ENCODE results near the gene PCSK2. TPM values are rescaled to one million over a fixed set of nuclear protein-coding genes. Genes with fewer than 3 reads are reported as not detected.
A peak's percentile ranks its signal among the peaks of the same experiment; 100 is the strongest.

Gene PCSK2
- total RNA-seq, 2 donors from 2014 or later = 1.4 to 1.5 TPM

- intact Hi-C loops (cut with DNase I) = loop anchor here (5.0 to 10.0 kb wide), 4 partner anchors 387 to 777 kb away; partner anchors contain the start of gene ZNF133 (in 1 of the 2)
- DNase-seq (no peak), ATAC-seq (no peak)
These were observed 280.7 kb downstream of the PCSK2 start for GRCh38 chr20:17507531-17507930.

GRCh38 chr20:17508756-17509155, 281.9 kb downstream of the PCSK2 start:
- intact Hi-C loops (cut with DNase I) = loop anchor here (5.0 to 10.0 kb wide), 4 partner anchors 386 to 776 kb away; partner anchors contain the start of gene ZNF133 (in 1 of the 2)
- ATAC-seq (no peak), DNase-seq (no peak)

GRCh38 chr20:17510548-17510947, 283.7 kb downstream of the PCSK2 start:
- DNase-seq = no peak
- ATAC-seq = no peak
- intact Hi-C loops (cut with DNase I) = no loop called here

GRCh38 chr20:17511401-17511800, 284.6 kb downstream of the PCSK2 start:
- ATAC-seq (no peak), DNase-seq (no peak)
- intact Hi-C loops (cut with DNase I) = no loop called here

- no peak for DNase-seq
- intact Hi-C loops (cut with DNase I) = no loop called here
- no peak for ATAC-seq
These were observed 287.1 kb downstream of the PCSK2 start for GRCh38 chr20:17513939-17514338.

- intact Hi-C loops (cut with DNase I) = no loop called here
- ATAC-seq (no peak), DNase-seq (no peak)
These were observed 288.2 kb downstream of the PCSK2 start for GRCh38 chr20:17515053-17515452.

GRCh38 chr20:17518339-17519052, 291.7 kb downstream of the PCSK2 start:
- intact Hi-C loops (cut with DNase I) = no loop called here
- peak; percentile 38 for DNase-seq
- ATAC-seq = peak in 1 of 2 donors; percentile 37

- intact Hi-C loops (cut with DNase I) = no loop called here
- no peak for ATAC-seq
- no peak for DNase-seq
These were observed 292.9 kb downstream of the PCSK2 start for GRCh38 chr20:17519606-17520285.

- ATAC-seq (no peak), DNase-seq (no peak)
- intact Hi-C loops (cut with DNase I) = no loop called here
These were observed 293.7 kb downstream of the PCSK2 start for GRCh38 chr20:17520583-17520982.

GRCh38 chr20:17522528-17522927, 295.7 kb downstream of the PCSK2 start:
- ATAC-seq = no peak
- intact Hi-C loops (cut with DNase I) = no loop called here
- DNase-seq = no peak

- intact Hi-C loops (cut with DNase I) = no loop called here
- DNase-seq (no peak), ATAC-seq (no peak)
These were observed 296.5 kb downstream of the PCSK2 start for GRCh38 chr20:17523326-17523725.

GRCh38 chr20:17524560-17524959, 297.7 kb downstream of the PCSK2 start:
- intact Hi-C loops (cut with DNase I) = no loop called here
- DNase-seq (no peak), ATAC-seq (no peak)

- ATAC-seq (no peak), DNase-seq (no peak)
- intact Hi-C loops (cut with DNase I) = no loop called here
These were observed 298.3 kb downstream of the PCSK2 start for GRCh38 chr20:17525132-17525531.

- ATAC-seq (peak in 1 of 2 donors; percentile 47), DNase-seq (no peak)
- intact Hi-C loops (cut with DNase I) = no loop called here
These were observed 298.8 kb downstream of the PCSK2 start for GRCh38 chr20:17525650-17526049.

- ATAC-seq (no peak), DNase-seq (no peak)
- intact Hi-C loops (cut with DNase I) = no loop called here
These were observed 302.7 kb downstream of the PCSK2 start for GRCh38 chr20:17529586-17529985.

GRCh38 chr20:17530153-17530552, 303.3 kb downstream of the PCSK2 start:
- intact Hi-C loops (cut with DNase I) = no loop called here
- ATAC-seq = no peak
- no peak for DNase-seq

GRCh38 chr20:17530716-17531664, 304.1 kb downstream of the PCSK2 start, which contains the start of gene BFSP1:
Gene BFSP1 (minus strand): TSS chr20:17531379. CDS start chr20:17531329, 50 bp downstream.
- peak; percentile 86 to 90 for ATAC-seq
- peak; percentile 56 for DNase-seq
- intact Hi-C loops (cut with DNase I) = no loop called here

- intact Hi-C loops (cut with DNase I) = no loop called here
- ATAC-seq = no peak
These were observed 304.8 kb downstream of the PCSK2 start for GRCh38 chr20:17531665-17532025.

GRCh38 chr20:17533396-17533795, 306.6 kb downstream of the PCSK2 start:
- DNase-seq (no peak), ATAC-seq (no peak)
- intact Hi-C loops (cut with DNase I) = no loop called here

More at GRCh38 chr20:17531665-17532025, 304.8 kb downstream of the PCSK2 start:
- DNase-seq = no peak

- ATAC-seq (no peak), DNase-seq (no peak)
- intact Hi-C loops (cut with DNase I) = no loop called here
These were observed 307.2 kb downstream of the PCSK2 start for GRCh38 chr20:17534077-17534476.
